ENCODE data around the gene CBFA2T3.
"Not testable (repeated sequence)": the region's sequence is repeated elsewhere in the genome, so short reads cannot be mapped to it uniquely, and the experiment has no call there.

Gene CBFA2T3

GRCh38 chr16:88919936-88920335 lies 57.1 kb downstream of the CBFA2T3 start:
- no peak for DNase-seq

DNA sequence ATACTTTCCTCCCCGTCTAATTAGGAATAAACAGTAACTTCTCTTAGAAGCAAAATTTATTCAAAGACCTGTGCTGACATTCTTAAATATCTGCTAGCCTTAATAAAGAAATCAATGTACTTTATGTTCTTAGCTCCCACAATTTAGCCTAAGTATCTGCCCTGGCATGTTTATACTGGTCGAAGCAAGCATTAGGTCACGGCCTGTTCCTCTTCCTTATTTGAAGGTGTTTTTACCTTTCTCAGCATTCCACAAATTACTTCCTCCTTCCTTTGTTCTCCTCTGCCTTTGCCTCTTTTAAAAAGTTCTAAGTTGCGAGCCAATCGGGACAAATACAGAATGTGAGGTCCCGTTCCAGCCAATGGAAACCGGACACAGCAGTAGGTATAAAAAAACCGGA lies 58.1 kb downstream of the CBFA2T3 start:
- not testable (repeated sequence) for DNase-seq

GRCh38 chr16:88917915-88918627 lies 58.9 kb downstream of the CBFA2T3 start:
- no peak for DNase-seq

GRCh38 chr16:88917146-88917914 lies 59.7 kb downstream of the CBFA2T3 start:
- no peak for DNase-seq

DNA sequence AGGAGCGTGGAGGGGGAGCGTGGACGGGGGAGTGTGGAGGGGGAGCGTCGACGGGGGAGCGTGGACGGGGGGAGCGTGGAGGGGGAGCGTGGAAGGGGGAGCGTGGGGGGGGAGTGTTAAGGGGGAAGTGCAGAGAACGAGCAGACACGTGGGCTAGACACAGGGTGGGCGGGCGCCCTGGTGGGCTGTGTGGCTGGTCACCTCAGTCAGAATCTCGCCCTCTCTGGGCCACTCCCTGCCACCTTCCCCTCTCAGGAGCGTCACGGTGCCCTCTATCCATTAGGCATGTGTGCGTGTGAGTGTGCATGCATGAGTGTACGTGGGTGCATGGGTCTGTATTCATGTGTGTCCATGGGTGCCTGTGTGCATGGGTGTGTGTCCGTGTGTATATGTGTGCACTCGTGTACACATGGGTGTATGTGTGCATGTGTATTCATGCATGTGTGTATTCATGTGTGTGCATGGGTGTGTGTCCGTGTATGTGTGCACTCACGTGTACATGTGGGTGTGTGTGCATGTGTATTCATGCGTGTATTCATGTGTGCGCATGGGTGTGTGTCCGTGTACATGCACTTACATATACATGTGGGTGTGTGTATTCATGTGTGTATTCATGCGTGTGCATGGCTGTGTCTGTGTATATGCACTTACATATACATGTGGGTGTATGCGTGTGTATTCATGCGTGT lies 61.2 kb downstream of the CBFA2T3 start:
- no peak for DNase-seq

DNA sequence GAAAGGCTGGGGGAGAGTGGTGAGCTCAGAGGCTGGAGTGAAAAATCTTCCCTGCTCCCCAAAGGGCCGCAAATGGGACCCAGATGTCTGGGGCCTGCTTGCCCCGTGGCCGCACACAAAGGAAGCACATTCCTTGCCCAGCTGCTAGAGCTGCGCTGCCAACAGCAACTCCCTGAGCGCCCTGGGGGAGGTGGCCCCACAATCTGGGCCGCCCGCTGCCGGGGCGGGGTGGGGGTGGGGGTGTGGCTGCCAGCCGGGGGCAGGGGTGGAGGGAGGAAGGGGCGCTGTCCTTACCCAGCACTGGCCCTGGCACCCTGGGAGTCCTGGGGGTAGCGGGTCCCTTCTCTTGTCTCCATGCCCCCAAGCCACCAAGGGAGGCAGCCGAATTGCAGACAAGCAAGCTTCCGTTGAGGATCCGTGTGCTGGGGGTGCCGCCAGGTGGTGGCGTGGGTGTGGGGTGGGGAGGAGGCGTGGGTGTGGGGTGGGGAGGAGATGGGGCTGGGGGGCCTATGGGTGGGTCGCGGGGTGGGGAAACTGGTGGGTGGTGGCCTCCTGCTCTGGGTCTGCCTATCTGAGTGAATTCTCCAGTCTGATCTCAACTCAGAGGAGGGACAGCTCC lies 62.1 kb downstream of the CBFA2T3 start:
- no peak for DNase-seq

DNA sequence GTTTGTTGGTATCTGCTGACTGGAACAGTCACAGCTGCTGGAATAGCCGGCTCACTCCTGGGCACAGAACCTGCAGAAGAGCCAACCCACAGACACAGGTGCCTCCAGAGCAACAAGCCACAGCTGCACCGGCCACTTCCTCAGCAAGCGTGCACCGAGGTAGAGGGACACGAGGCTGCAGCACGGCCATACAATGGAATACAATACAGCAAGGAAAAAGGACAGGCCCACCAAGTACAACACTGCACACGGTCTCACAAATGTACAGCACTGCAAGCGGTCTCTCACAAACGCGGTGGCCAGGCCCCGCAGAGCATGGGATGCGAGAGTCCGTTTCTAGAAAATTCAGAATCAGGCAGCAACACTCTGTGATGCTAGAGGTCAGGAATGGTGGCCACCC lies 63.1 kb downstream of the CBFA2T3 start:
- no peak for DNase-seq

GRCh38 chr16:88913001-88913612 lies 63.9 kb downstream of the CBFA2T3 start:
- no peak for DNase-seq

DNA sequence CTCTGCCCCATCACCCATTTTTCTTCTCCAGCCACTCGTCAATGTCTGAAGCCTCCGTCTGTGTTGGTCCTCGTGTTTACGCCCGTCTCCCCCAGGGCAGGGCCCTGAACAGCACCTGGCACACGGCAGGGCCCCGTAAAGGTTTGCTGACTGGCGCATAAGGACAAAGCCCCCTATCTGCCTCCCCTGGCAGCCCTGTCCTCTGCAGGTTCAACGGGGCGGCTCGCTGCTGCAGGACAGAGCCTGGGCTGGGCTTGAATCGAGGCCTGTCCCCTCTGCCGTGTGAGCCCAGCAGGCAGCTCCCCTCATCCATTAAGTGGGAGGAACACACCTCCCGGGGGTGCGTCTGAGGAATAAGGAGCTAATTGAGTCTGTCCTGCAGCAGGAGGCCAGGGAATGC lies 64.5 kb downstream of the CBFA2T3 start:
- no peak for DNase-seq

GRCh38 chr16:88911946-88912310 lies 65.1 kb downstream of the CBFA2T3 start:
- DNase-seq, result no peak

DNA sequence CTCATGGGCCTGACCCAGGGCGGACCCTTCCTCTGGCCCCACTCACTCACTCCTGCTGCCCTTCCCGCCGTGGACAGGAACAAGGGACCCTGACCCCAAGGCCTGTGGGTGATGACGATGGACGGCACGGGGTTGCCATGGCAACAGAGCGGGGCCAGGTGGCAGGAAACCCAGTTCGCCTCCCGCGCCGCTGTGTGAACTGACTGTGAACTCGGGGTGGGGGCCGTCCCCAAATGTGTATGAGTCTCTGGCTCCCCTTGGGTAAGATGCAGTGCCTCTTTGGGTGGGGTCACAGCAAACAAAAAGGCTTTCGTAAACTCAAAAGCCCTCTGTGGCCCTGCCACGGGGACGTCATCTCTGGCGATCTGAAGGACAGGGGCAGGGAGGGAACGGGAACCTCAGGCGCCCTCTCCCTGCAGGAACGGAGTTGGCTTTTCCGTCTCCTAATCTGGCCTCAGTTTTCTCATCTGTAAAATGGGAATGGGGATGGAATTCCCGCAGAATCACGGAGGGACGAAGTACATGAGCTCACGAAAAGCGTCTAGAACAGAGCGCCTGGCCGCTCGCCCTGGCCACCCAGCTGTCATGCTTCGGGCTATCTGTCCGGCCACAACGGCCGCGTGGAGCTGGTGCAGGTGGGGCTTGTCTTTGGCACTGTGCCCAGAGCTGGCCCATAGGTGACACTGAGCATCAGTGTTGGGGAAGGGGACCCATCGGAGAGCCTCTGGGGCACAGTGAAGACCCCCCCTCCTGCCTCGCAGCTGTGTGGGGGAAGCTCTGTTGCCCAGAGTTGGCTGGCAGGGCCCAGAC lies 65.7 kb downstream of the CBFA2T3 start:
- no peak for DNase-seq

- no peak for DNase-seq
Observed at GRCh38 chr16:88910284-88911135, 66.5 kb downstream of the CBFA2T3 start.

GRCh38 chr16:88909431-88910210 lies 67.4 kb downstream of the CBFA2T3 start:
- no peak for DNase-seq

DNA sequence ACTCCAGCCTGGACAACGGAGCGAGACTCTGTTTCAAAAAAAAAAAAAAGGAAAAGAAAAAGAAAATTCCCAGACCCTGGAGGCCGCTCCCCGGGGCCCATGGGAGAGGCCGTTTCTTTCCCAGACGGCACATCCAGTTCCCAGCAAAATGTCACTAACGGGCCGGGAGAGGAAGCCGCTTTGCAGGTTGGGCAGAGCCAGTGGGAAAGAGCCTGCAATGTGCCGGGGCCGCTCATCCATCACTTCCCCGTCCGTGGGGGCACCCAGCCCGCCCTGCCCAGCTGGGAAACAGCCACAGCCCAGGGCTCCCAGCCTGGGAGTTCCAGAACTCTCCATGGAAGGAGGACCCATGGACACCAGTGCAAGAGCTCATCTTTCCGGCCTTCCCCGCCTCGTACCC lies 68.7 kb downstream of the CBFA2T3 start:
- DNase-seq, result no peak

DNA sequence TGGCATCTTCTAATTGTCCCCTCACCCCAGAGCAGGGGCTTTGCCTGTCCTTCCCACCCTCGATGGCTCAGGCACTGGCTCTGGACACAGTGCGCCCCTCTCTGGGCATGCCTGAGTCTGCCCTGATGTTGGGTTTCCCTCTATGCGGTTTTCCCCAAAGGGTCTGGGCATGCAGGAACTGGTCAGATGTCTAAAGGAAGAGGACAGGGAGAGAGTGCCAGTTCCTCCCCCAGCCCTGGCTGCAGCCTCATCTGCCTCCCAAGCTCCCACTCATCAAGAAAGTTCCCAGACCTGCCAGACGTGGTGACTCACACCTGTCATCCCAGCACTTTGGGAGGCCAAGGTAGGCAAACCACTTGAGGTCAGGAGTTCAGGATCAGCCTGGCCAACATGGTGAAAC lies 69.2 kb downstream of the CBFA2T3 start:
- DNase-seq, result no peak

DNA sequence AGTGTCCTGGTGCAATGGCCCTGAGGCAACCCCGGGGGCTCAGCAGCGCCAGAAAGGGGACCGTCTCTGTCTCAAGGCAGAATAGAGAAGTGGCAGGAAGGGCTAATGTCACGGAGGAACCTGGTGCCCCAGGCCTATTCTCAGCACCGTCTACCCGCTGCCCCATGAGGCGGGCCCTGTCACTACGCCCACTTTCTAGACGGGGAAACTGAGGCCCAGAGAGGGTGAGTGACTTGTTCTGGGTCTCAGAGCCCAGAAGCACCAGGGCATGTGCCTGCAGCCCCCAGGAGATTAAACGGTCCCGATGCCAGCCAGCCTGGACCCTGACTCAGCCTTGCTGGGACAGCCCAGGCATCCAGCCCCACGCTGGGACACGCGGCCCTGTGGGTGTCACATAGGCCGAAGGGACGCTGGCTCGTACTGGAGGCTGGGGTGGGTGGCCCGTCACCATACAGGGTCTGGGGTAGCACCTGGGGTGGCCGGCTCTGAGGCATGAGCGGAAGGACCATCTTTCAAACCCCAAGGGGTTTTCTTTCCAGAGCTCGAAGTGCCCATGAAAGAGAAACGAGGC lies 70.4 kb downstream of the CBFA2T3 start:
- no peak for DNase-seq

- no peak for DNase-seq
Observed at GRCh38 chr16:88906020-88906419, 71.0 kb downstream of the CBFA2T3 start.

DNA sequence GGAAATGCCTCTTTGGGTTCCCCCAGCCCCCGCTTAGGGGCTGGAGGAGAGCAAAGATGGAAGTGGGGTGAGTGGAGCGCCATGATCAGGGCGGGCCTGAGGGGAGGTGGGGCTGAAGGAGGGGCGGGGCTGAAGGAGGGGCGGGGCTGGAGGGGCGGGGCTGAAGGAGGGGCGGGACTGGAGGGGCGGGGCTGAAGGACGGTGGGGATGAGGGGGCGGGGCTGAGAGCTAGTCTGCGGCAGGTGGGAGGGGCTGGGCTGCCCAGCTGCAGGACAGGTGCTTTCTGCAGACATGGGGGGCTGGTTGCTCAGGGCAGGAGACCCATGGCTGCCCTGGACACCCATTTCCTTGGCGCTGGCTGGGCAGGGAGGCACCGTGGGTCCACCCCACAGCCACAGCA lies 71.4 kb downstream of the CBFA2T3 start:
- no peak for DNase-seq

DNA sequence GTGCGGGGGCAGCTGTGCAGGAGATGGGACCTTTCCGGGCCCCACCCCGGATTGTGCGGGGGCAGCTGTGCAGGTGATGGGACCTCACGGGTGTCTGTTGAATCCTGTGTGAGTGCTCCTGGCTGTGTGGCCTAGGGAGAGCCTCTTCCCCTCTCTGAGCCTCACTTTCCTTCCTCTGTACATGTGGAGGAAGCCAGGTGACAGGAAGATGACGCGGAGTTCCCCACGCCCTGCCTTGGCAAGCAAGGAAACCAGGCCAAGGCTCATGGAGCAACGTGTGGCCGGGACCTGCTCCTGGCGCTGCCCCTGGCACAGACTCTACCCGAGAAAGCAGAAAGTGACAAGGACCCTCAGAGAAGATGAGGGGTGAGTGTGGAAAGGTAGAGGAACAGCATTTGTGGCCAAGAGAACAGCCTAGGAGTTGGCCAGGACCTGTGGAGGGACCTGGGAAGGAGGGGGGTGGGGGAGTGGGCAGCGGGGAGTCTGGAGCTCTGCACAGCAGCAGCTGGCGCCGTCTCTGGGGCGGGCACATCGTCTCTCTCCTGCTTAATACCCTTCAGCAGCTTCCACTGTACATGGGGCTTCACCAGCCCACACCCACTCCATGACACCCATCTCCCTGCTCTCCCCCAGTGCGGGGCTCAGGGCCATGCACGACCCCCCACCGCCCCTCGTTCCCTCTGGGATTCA lies 72.2 kb downstream of the CBFA2T3 start:
- DNase-seq, result no peak
